ENCODE data around the gene PRPS1.

DNA sequence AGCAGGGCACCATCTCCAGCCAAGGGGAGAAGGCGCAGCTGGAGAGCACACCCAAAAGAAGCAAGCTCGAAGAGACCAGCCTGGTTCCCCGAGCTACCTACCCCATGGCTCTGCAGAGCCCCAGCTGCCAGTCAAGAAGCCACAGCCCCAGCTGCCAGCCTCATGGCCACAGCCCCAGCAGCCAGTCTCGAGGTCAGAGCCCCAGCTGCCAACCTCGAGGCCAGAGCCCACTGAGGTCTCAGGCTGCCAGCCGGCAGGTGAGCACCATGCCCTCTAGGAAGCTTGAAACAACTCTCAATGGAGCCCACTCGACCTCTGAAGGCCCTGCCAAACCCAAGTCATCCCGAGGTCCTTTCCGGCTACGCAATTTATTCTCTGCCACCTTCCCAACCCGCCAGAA lies 27.0 kb upstream of the PRPS1 start:
- no peak for TF ChIP-seq EZH2 (IDR thresholded peaks at IDR 0.05)
- TF ChIP-seq, protein P1, sequence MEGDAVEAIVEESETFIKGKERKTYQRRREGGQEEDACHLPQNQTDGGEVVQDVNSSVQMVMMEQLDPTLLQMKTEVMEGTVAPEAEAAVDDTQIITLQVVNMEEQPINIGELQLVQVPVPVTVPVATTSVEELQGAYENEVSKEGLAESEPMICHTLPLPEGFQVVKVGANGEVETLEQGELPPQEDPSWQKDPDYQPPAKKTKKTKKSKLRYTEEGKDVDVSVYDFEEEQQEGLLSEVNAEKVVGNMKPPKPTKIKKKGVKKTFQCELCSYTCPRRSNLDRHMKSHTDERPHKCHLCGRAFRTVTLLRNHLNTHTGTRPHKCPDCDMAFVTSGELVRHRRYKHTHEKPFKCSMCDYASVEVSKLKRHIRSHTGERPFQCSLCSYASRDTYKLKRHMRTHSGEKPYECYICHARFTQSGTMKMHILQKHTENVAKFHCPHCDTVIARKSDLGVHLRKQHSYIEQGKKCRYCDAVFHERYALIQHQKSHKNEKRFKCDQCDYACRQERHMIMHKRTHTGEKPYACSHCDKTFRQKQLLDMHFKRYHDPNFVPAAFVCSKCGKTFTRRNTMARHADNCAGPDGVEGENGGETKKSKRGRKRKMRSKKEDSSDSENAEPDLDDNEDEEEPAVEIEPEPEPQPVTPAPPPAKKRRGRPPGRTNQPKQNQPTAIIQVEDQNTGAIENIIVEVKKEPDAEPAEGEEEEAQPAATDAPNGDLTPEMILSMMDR (IDR thresholded peaks at IDR 0.05) = no peak
- no peak for TF ChIP-seq EZH2phosphoT487 (IDR thresholded peaks at IDR 0.05)
